Thyroid gland (tissue), 4 donors: ENCODE measurements around the gene GPR183.

Experiments used
- CTCF ChIP-seq, 6 experiments: fragments of 200-600 bp in 3 of 6; fragments of 450-650 bp in 3 of 6; sonication (generic) in 3 of 6; IDR thresholded peaks; one replicate each; pipeline ENCODE4 v1.5.1; 2016 to 2019; ENCODE audit warnings: antibody characterized with exemption in 6 of 6, mild to moderate bottlenecking in 2 of 6, inconsistent platforms in 1 of 6, moderate library complexity in 1 of 6
- POLR2A ChIP-seq, 2 donors: fragments of 450-650 bp; IDR thresholded peaks; one replicate each; pipeline ENCODE4 v1.6.1; 2017; ENCODE audit warnings: antibody characterized with exemption in 2 of 2, mild to moderate bottlenecking in 2 of 2, moderate library complexity in 1 of 2

GRCh38 chr13:99313501-99313900, 6.3 kb upstream of the GPR183 start:
- no peak for TF ChIP-seq POLR2A (IDR thresholded peaks at IDR 0.05)
- TF ChIP-seq CTCF (IDR thresholded peaks at IDR 0.05), result no peak
